ENCODE results near the gene ZBTB9.

ZBTB9 gene

GRCh38 chr6:33410050-33410710, 44.2 kb upstream of the ZBTB9 start:
- TF ChIP-seq EP300 (IDR thresholded peaks at IDR 0.05; ENCODE audit: borderline replicate concordance) (no peak; the same call in 1 of the 2 replicates), NFIC (IDR thresholded peaks at IDR 0.05) (peak; percentile 32; the same call in 1 of the 2 replicates), TAF1 (IDR thresholded peaks at IDR 0.05; ENCODE audit: low read depth) (peak; percentile 7; the same call in 1 of the 2 replicates), YY1 (IDR thresholded peaks at IDR 0.05; ENCODE audit: low read depth) (0 out of 2 replicates have a peak, but pooled peaks have one; percentile 13), RAD21 (IDR thresholded peaks at IDR 0.05; ENCODE audit: low read depth) (no peak), TCF12 (IDR thresholded peaks at IDR 0.05; ENCODE audit: low read depth) (peak; percentile 74; the same call in 1 of the 2 replicates), MAX (IDR thresholded peaks at IDR 0.05) (peak; percentile 96), CREB1 (IDR thresholded peaks at IDR 0.05; ENCODE audit: low read depth) (peak; percentile 65), ZBTB7A (IDR thresholded peaks at IDR 0.05; ENCODE audit: low read depth) (0 out of 2 replicates have a peak, but pooled peaks have one; percentile 37)
- TF ChIP-seq, protein P1, sequence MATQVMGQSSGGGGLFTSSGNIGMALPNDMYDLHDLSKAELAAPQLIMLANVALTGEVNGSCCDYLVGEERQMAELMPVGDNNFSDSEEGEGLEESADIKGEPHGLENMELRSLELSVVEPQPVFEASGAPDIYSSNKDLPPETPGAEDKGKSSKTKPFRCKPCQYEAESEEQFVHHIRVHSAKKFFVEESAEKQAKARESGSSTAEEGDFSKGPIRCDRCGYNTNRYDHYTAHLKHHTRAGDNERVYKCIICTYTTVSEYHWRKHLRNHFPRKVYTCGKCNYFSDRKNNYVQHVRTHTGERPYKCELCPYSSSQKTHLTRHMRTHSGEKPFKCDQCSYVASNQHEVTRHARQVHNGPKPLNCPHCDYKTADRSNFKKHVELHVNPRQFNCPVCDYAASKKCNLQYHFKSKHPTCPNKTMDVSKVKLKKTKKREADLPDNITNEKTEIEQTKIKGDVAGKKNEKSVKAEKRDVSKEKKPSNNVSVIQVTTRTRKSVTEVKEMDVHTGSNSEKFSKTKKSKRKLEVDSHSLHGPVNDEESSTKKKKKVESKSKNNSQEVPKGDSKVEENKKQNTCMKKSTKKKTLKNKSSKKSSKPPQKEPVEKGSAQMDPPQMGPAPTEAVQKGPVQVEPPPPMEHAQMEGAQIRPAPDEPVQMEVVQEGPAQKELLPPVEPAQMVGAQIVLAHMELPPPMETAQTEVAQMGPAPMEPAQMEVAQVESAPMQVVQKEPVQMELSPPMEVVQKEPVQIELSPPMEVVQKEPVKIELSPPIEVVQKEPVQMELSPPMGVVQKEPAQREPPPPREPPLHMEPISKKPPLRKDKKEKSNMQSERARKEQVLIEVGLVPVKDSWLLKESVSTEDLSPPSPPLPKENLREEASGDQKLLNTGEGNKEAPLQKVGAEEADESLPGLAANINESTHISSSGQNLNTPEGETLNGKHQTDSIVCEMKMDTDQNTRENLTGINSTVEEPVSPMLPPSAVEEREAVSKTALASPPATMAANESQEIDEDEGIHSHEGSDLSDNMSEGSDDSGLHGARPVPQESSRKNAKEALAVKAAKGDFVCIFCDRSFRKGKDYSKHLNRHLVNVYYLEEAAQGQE (IDR thresholded peaks at IDR 0.05; ENCODE audit: low read depth): no peak
- TF ChIP-seq, protein P2, sequence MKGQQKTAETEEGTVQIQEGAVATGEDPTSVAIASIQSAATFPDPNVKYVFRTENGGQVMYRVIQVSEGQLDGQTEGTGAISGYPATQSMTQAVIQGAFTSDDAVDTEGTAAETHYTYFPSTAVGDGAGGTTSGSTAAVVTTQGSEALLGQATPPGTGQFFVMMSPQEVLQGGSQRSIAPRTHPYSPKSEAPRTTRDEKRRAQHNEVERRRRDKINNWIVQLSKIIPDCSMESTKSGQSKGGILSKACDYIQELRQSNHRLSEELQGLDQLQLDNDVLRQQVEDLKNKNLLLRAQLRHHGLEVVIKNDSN (IDR thresholded peaks at IDR 0.05): peak; percentile 57

GRCh38 chr6:33410711-33411631, 43.4 kb upstream of the ZBTB9 start, which contains the start of gene PHF1:
TSS of gene PHF1 (plus strand) at chr6:33411014. CDS start at chr6:33412264, 1,250 bp downstream.
- TF ChIP-seq NFIC (IDR thresholded peaks at IDR 0.05) (no peak), YY1 (IDR thresholded peaks at IDR 0.05; ENCODE audit: low read depth) (no peak), TAF1 (IDR thresholded peaks at IDR 0.05; ENCODE audit: low read depth) (peak; percentile 6; the same call in 1 of the 2 replicates), ZBTB7A (IDR thresholded peaks at IDR 0.05; ENCODE audit: low read depth) (peak; percentile 97), RAD21 (IDR thresholded peaks at IDR 0.05; ENCODE audit: low read depth) (no peak)
- TF ChIP-seq, protein P2 (IDR thresholded peaks at IDR 0.05): no peak

DNA sequence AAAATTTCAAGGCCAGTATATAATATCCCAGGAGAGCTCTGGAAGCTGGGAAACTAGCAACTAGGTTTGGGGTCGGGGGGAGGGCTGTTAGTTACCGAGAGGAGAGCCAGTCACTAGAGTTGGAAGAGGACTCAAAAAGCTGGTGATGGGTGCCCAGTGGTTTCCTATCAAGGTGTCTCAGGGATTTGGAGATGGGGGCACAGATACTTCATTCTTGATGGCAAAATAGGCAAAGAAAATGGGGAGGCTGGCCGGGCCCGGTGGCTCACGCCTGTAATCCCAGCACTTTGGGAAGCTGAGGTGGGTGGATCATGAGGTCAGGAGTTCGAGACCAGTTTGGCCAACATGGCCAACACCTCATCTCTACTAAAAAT, 42.8 kb upstream of the ZBTB9 start:
- no peak for TF ChIP-seq FOXM1 (IDR thresholded peaks at IDR 0.05; ENCODE audit: borderline replicate concordance, low read depth)
- TF ChIP-seq CREB1 (IDR thresholded peaks at IDR 0.05; ENCODE audit: low read depth): no peak
- TF ChIP-seq YY1 (IDR thresholded peaks at IDR 0.05; ENCODE audit: low read depth): no peak
- TF ChIP-seq NFIC (IDR thresholded peaks at IDR 0.05): no peak
- TF ChIP-seq, protein P2 (IDR thresholded peaks at IDR 0.05): no peak

GRCh38 chr6:33412140-33413009, 42.0 kb upstream of the ZBTB9 start:
- TF ChIP-seq EP300 (IDR thresholded peaks at IDR 0.05; ENCODE audit: borderline replicate concordance): no peak
- no peak for TF ChIP-seq ZBTB7A (IDR thresholded peaks at IDR 0.05; ENCODE audit: low read depth)
- TF ChIP-seq, protein P2 (IDR thresholded peaks at IDR 0.05): no peak
- TF ChIP-seq, protein P1 (IDR thresholded peaks at IDR 0.05; ENCODE audit: low read depth): no peak
- no peak for TF ChIP-seq CEBPB (IDR thresholded peaks at IDR 0.05)
- no peak for TF ChIP-seq RAD21 (IDR thresholded peaks at IDR 0.05; ENCODE audit: low read depth)
- no peak for TF ChIP-seq CREB1 (IDR thresholded peaks at IDR 0.05; ENCODE audit: low read depth)
- no peak for TF ChIP-seq YY1 (IDR thresholded peaks at IDR 0.05; ENCODE audit: low read depth)
- no peak for TF ChIP-seq TEAD4 (IDR thresholded peaks at IDR 0.05)
- TF ChIP-seq FOXM1 (IDR thresholded peaks at IDR 0.05; ENCODE audit: borderline replicate concordance, low read depth): no peak
- no peak for TF ChIP-seq TCF12 (IDR thresholded peaks at IDR 0.05; ENCODE audit: low read depth)
- no peak for TF ChIP-seq EGR1 (IDR thresholded peaks at IDR 0.05)
- no peak for TF ChIP-seq TAF1 (IDR thresholded peaks at IDR 0.05; ENCODE audit: low read depth)
- no peak for TF ChIP-seq NFIC (IDR thresholded peaks at IDR 0.05)
- TF ChIP-seq MAX (IDR thresholded peaks at IDR 0.05): no peak
